GM23338 (cell line): ENCODE measurements around the gene NRG3. TPM values are rescaled to one million over a fixed set of nuclear protein-coding genes. Genes with fewer than 3 reads are reported as not detected.

Experiments
- ATAC-seq: fragments of 200-7000 bp; cut with Tn5 transposase; 3 replicates; pipeline ENCODE4 v1.9.1; 2020
- DNase-seq: peaks from one replicate; pipeline ENCODE4 v3.0.0-alpha.2; 2015; ENCODE audit warnings: low spot score
- H2AFZ ChIP-seq: fragments of 200-600 bp; sonication (generic); 2 replicates; pipeline ENCODE4 v1.8.0; 2016; ENCODE audit warnings: antibody characterized with exemption, mild to moderate bottlenecking, moderate library complexity
- H3F3A ChIP-seq: fragments of 200-600 bp; sonication (generic); replicated peaks from 2 replicates; pipeline ENCODE4 v1.8.0; 2017; ENCODE audit warnings: antibody characterized with exemption, mixed run types, low read depth
- H3K27ac ChIP-seq: fragments of 200-600 bp; sonication (generic); 2 replicates; pipeline ENCODE4 v1.6.1; 2016; ENCODE audit warnings: low read depth
- H3K27me3 ChIP-seq: fragments of 200-600 bp; sonication (generic); 2 replicates; pipeline ENCODE4 v1.8.0; 2016; ENCODE audit warnings: mild to moderate bottlenecking, mixed run types, moderate library complexity; ENCODE audit not compliant: insufficient read depth
- H3K36me3 ChIP-seq: fragments of 200-600 bp; sonication (generic); 2 replicates; pipeline ENCODE4 v1.8.0; 2016; ENCODE audit warnings: mild to moderate bottlenecking; ENCODE audit not compliant: insufficient read depth
- H3K4me1 ChIP-seq: fragments of 200-600 bp; sonication (generic); 2 replicates; pipeline ENCODE4 v1.8.0; 2016; ENCODE audit warnings: mild to moderate bottlenecking, moderate library complexity; ENCODE audit not compliant: insufficient read depth
- H3K4me2 ChIP-seq: fragments of 200-600 bp; sonication (generic); 2 replicates; pipeline ENCODE4 v1.7.1; 2017; ENCODE audit warnings: mixed run types
- H3K4me3 ChIP-seq: fragments of 200-600 bp; sonication (generic); 2 replicates; pipeline ENCODE4 v1.6.1; 2016; ENCODE audit warnings: mixed run types
- H3K79me2 ChIP-seq: fragments of 200-600 bp; sonication (generic); replicated peaks from 2 replicates; pipeline ENCODE4 v1.8.0; 2017; ENCODE audit warnings: mild to moderate bottlenecking; ENCODE audit not compliant: insufficient read depth
- H3K9me2 ChIP-seq: fragments of 200-600 bp; sonication (generic); 2 replicates; pipeline ENCODE4 v1.8.0; 2017; ENCODE audit not compliant: insufficient read depth
- H4K20me1 ChIP-seq: fragments of 200-600 bp; sonication (generic); replicated peaks from 2 replicates; pipeline ENCODE4 v1.8.0; 2017; ENCODE audit warnings: mild to moderate bottlenecking; ENCODE audit not compliant: insufficient read depth
- H3K27ac Mint-ChIP-seq: 2 replicates; pipeline ENCODE4 v1.8.0; 2020; ENCODE audit warnings: inconsistent platforms, mild to moderate bottlenecking, moderate library complexity, mixed read lengths
- H3K27me3 Mint-ChIP-seq: 3 replicates; pipeline ENCODE4 v1.8.0; 2022; ENCODE audit warnings: low read depth, mild to moderate bottlenecking, moderate library complexity, mixed read lengths, inconsistent platforms; ENCODE audit not compliant: insufficient read depth, poor library complexity
- H3K36me3 Mint-ChIP-seq: 3 replicates; pipeline ENCODE4 v1.8.0; 2021; ENCODE audit warnings: low read depth, mild to moderate bottlenecking, inconsistent platforms, moderate library complexity, mixed read lengths
- H3K4me1 Mint-ChIP-seq: 3 replicates; pipeline ENCODE4 v1.8.0; 2020; ENCODE audit warnings: mild to moderate bottlenecking, inconsistent platforms, mixed read lengths
- H3K4me3 Mint-ChIP-seq: 3 replicates; pipeline ENCODE4 v1.8.0; 2021; ENCODE audit warnings: moderate library complexity, mild to moderate bottlenecking, inconsistent platforms, mixed read lengths
- H3K9me3 Mint-ChIP-seq: 3 replicates; pipeline ENCODE4 v1.8.0; 2020; ENCODE audit warnings: moderate library complexity, mild to moderate bottlenecking, inconsistent platforms, mixed read lengths
- EZH2 ChIP-seq: fragments of 200-600 bp; sonication (generic); IDR thresholded peaks from one replicate; pipeline ENCODE4 v1.8.0; 2017; ENCODE audit warnings: antibody characterized with exemption, mild to moderate bottlenecking, low read depth; ENCODE audit not compliant: unreplicated experiment
- EZH2phosphoT487 ChIP-seq: fragments of 200-600 bp; sonication (generic); IDR thresholded peaks from one replicate; pipeline ENCODE4 v1.8.1; 2018; ENCODE audit warnings: antibody characterized with exemption; ENCODE audit not compliant: unreplicated experiment
- JUNB ChIP-seq: IDR thresholded peaks from one replicate; pipeline ENCODE4 v1.6.1; 2016; ENCODE audit warnings: antibody characterized with exemption; ENCODE audit not compliant: unreplicated experiment
- POLR2AphosphoS5 ChIP-seq: IDR thresholded peaks from 2 replicates; pipeline ENCODE4 v1.6.1; 2016; ENCODE audit warnings: antibody characterized with exemption, low read depth
- REST ChIP-seq: IDR thresholded peaks from one replicate; pipeline ENCODE4 v1.6.1; 2018; ENCODE audit warnings: antibody characterized with exemption; ENCODE audit not compliant: unreplicated experiment
- STAT1 ChIP-seq: IDR thresholded peaks from one replicate; pipeline ENCODE4 v1.6.1; 2016; ENCODE audit warnings: antibody characterized with exemption; ENCODE audit not compliant: unreplicated experiment
- ZNF331 ChIP-seq: fragments of 250-450 bp; sonication (Bioruptor Pico); IDR thresholded peaks from 2 replicates; pipeline ENCODE4 v1.5.0; 2020; ENCODE audit warnings: low read depth, mild to moderate bottlenecking, moderate library complexity
- ZNF462 ChIP-seq: fragments of 250-450 bp; sonication (Bioruptor Pico); IDR thresholded peaks from 2 replicates; pipeline ENCODE4 v1.5.0; 2020; ENCODE audit warnings: mild to moderate bottlenecking, moderate library complexity
- polyA plus RNA-seq: library from polyadenylated mRNA; unstranded; fragments of >200 nt; fragmentation: Nextera tagmentation; extraction: Ambion mirVana; gene quantifications from 2 replicates; pipeline ENCODE4 v1.2.1, GENCODE V29; 2016
- total RNA-seq: library from RNA; depleted of rRNA; stranded (reverse); fragments of >200 nt; shearing (Covaris generic); gene quantifications from 2 replicates; pipeline ENCODE4 v1.2.3, GENCODE V29; 2014

NRG3 gene
- total and polyA plus RNA-seq, 2 experiments from 2014 or later: 1.9 to 3.9 TPM

- TF ChIP-seq ZNF462 (CRISPR knock-in tag): no peak
Observed at GRCh38 chr10:81885491-81885890, 10.5 kb downstream of the NRG3 start (continued).

GRCh38 chr10:81886939-81887338, 11.9 kb downstream of the NRG3 start:
- Mint-ChIP-seq H3K27me3 (no peaks in the 10 kb centered on the region), H3K9me3 (no peaks in the 10 kb centered on the region), H3K36me3 (no peaks in the 10 kb centered on the region), H3K27ac (no peak overlapping the region), H3K4me1 (peaks cover 43% of the 10 kb centered on the region), H3K4me3 (no peak overlapping the region)
- peaks cover 10% of the 10 kb centered on the region; the same call in 1 of the 2 replicates for H3K9me2 ChIP-seq
- H2AFZ ChIP-seq: no peak overlapping the region
- peaks cover 13% of the 10 kb centered on the region for H3K4me1 ChIP-seq
- TF ChIP-seq POLR2AphosphoS5 (no peak), JUNB (no peak), REST (no peak), EZH2 (no peak), STAT1 (no peak), ZNF331 (CRISPR knock-in tag) (no peak), EZH2phosphoT487 (no peak)
- ATAC-seq: no peak
- no peak overlapping the region for H3K4me2 ChIP-seq
- no peaks in the 10 kb centered on the region for H4K20me1 ChIP-seq
- H3K4me3 ChIP-seq: no peak overlapping the region
- H3K27ac ChIP-seq: no peak overlapping the region
- no peaks in the 10 kb centered on the region for H3K36me3 ChIP-seq
- H3K79me2 ChIP-seq: peaks cover 7% of the 10 kb centered on the region; the same call in 1 of the 2 replicates
- no peaks in the 10 kb centered on the region for H3F3A ChIP-seq
- H3K27me3 ChIP-seq: no peaks in the 10 kb centered on the region
- no peak for DNase-seq
